ENCODE data around the gene NCAPD2. TPM values are rescaled to one million over a fixed set of nuclear protein-coding genes. Genes with fewer than 3 reads are reported as not detected.

NCAPD2 gene
- total RNA-seq, 1 experiment from 2014 or later = 114 TPM

DNA sequence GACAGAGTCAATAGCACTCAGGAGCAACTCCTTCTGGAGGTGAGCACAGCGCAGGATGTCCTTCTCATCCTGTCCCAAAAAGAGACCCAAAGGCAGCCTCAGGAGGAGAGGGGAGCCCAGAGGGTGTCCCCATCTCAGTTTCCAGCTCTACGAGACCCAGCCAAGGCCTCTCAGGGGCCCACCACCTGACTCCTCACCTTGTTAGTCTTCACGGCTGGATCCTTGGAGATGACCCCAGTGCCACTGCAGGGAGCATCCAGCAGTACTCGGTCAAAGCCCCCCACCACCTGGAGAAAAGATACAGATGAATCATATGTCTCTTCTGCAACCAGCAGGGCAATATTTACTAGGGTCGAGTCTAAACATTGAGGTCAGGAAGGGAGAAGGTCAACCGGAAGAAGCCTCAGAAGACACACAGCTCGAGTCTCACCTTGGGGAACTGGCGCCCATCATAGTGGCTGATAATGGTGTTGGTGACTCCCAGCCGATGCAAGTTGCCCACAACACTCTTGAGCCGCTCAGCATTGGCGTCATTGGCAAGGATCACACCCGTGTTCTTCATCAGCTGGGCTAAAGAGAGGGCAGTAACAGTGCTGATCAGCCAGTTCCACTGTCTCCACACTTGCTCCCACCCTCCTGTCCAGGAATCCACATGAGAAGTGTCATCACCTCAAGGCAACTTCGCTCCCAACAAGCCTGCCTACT lies 66.8 kb downstream of the NCAPD2 start:
- WGBS (ENCODE audit: extremely low coverage, insufficient read length, low lambda C conversion rate) = no CpG with 5 or more reads among the region's 13 CpGs
- TF ChIP-seq, protein P1, sequence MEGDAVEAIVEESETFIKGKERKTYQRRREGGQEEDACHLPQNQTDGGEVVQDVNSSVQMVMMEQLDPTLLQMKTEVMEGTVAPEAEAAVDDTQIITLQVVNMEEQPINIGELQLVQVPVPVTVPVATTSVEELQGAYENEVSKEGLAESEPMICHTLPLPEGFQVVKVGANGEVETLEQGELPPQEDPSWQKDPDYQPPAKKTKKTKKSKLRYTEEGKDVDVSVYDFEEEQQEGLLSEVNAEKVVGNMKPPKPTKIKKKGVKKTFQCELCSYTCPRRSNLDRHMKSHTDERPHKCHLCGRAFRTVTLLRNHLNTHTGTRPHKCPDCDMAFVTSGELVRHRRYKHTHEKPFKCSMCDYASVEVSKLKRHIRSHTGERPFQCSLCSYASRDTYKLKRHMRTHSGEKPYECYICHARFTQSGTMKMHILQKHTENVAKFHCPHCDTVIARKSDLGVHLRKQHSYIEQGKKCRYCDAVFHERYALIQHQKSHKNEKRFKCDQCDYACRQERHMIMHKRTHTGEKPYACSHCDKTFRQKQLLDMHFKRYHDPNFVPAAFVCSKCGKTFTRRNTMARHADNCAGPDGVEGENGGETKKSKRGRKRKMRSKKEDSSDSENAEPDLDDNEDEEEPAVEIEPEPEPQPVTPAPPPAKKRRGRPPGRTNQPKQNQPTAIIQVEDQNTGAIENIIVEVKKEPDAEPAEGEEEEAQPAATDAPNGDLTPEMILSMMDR (conservative IDR thresholded peaks at IDR 0.05) = no peak
- Histone ChIP-seq H3K18ac (ENCODE audit: insufficient read length, low read depth, low read length) (no peak overlapping the region), H3K79me1 (ENCODE audit: insufficient read depth, low read depth, low read length, poor library complexity, severe bottlenecking) (peaks cover 6% of the 10 kb centered on the region), H2BK20ac (ENCODE audit: low read depth, low read length, poor library complexity, severe bottlenecking) (no peak overlapping the region), H3K23ac (ENCODE audit: insufficient read length, low read depth, low read length) (no peak overlapping the region), H3K4me1 (ENCODE audit: insufficient read depth, low read length) (no peaks in the 10 kb centered on the region), H3K9ac (ENCODE audit: extremely low read depth, insufficient read length, low read length) (no peak overlapping the region), H3K4me2 (ENCODE audit: insufficient read depth, insufficient read length, low read length) (no peak overlapping the region), H3K27me3 (ENCODE audit: insufficient read depth, low read length) (no peaks in the 10 kb centered on the region), H2AFZ (ENCODE audit: low read length) (no peak overlapping the region), H3K9me3 (ENCODE audit: control insufficient read depth, low read depth, low read length) (no peaks in the 10 kb centered on the region), H2BK12ac (ENCODE audit: insufficient read length, low read depth, low read length) (no peak overlapping the region), H3K14ac (ENCODE audit: insufficient read depth, low read length) (no peak overlapping the region), H4K8ac (replicated peaks; ENCODE audit: insufficient read length, low read depth, low read length) (no peak overlapping the region), H2AK5ac (ENCODE audit: insufficient read length, low read length) (no peak overlapping the region), H3K23me2 (ENCODE audit: insufficient read length, low read depth, low read length, poor library complexity, severe bottlenecking) (peaks cover 2% of the 10 kb centered on the region), H3K56ac (ENCODE audit: insufficient read length, low read depth, low read length) (no peak overlapping the region), H2BK5ac (ENCODE audit: insufficient read length, low read length) (no peak overlapping the region), H3K27ac (ENCODE audit: insufficient read length, low read depth, low read length) (no peak overlapping the region), H2BK120ac (ENCODE audit: low read depth, low read length, poor library complexity, severe bottlenecking) (no peak overlapping the region), H3K79me2 (ENCODE audit: insufficient read depth, low read length) (no peaks in the 10 kb centered on the region), H4K20me1 (ENCODE audit: control insufficient read depth, insufficient read depth, insufficient read length) (no peaks in the 10 kb centered on the region), H4K91ac (ENCODE audit: insufficient read length, low read depth, low read length) (no peak overlapping the region), H3K4ac (ENCODE audit: low read depth, low read length) (no peak overlapping the region), H4K5ac (ENCODE audit: insufficient read length, low read depth, low read length) (no peak overlapping the region), H2BK15ac (ENCODE audit: low read depth, low read length) (no peak overlapping the region), H3T11ph (ENCODE audit: low read length) (no peak overlapping the region)
- H3K9me3 Mint-ChIP-seq = no peaks in the 10 kb centered on the region
- H3K4me1 Mint-ChIP-seq = peaks cover 2 to 4% of the 10 kb centered on the region in 2 experiments; a peak in 2 of 4 replicates
- peaks cover 61 to 88% (median 71%) of the 10 kb centered on the region in 3 experiments for H3K36me3 Mint-ChIP-seq (ENCODE audit: insufficient read depth in 1 of 3, low read depth in 3 of 3)
- no peaks in the 10 kb centered on the region; the same call in 1 of the 2 replicates for H3K27me3 Mint-ChIP-seq (ENCODE audit: low read depth)
- H3K4me3 Mint-ChIP-seq = no peak overlapping the region
- no peak overlapping the region for H3K27ac Mint-ChIP-seq
- DNase-seq = no peak

Data from H9 (cell line).